ENCODE results near the gene CTNNBIP1. TPM values are rescaled to one million over a fixed set of nuclear protein-coding genes. Genes with fewer than 3 reads are reported as not detected.

Gene CTNNBIP1
- polyA plus RNA-seq, 5 donors, result 40.7 to 68.2 (median 47.6) TPM

- no peak for DNase-seq
Observed at GRCh38 chr1:9859281-9860014, 50.6 kb downstream of the CTNNBIP1 start.

DNA sequence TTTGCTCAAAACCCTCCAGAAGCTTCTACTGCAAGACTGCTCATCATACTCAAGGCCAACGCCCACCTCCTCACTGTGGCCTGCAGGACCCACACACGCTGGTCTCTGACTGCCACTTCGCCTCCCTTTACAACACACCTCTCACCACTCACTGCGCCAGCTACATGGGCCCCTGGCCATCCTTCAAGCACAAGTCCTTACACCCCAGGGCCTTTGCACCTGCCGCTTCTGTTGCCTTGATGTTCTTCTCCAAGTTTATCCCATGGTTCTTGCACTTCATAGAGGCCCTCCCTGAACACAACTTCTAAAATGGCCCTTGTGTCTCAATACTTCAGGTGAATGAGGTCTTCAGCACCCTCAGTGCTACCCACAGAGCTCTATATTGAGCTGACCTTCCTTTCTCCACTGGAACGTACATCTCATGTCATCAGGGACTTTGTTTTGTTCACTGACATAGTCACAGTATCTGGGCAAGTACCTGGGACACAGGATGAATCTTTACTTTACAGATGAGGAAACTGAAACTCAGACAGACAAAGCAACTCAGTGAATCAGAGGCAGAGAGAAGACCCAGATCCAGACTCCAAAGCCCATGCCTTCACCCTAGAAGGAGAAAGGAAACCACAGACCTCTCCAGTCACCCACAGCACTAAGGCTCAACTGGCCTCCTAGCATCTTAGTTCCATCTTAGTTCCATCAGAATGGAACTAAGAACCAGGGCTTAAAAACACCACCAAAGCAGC lies 51.6 kb downstream of the CTNNBIP1 start:
- no peak for DNase-seq

DNA sequence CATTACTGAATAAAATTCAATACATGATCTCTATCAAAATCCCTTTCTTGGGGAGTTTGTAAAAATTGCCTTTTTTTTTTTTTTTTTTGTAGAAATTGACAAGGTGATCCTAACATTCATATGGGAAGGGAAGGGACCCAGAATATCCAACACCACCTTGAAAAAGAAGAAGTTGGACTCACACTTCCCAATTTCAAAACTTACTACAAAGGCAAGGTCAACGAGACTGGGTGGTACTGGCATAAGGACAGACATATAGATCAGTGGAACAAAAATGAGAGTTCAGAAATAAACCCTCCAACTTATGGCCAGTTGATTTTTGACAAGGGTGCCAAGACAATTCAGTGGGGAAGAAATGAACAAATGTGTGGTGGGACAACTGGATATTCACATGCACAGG lies 54.9 kb downstream of the CTNNBIP1 start:
- no peak for DNase-seq

DNA sequence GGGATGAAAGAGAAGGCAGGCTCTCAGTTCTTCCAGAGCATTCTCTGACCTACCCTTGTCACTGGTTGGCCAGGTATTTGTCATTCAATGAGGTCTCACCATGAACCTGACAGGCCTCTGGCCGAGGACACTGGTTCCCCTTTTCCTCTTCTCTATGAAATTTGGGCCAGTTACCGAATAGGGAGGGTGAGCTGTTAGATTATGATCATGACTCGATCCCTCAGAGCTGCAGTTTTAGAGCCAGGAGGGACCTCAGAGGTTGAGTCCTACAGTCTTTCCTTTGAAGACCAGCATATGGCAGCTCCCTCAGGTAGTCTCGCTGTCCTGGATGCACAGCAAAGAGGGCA lies 56.8 kb downstream of the CTNNBIP1 start:
- no peak for DNase-seq

DNA sequence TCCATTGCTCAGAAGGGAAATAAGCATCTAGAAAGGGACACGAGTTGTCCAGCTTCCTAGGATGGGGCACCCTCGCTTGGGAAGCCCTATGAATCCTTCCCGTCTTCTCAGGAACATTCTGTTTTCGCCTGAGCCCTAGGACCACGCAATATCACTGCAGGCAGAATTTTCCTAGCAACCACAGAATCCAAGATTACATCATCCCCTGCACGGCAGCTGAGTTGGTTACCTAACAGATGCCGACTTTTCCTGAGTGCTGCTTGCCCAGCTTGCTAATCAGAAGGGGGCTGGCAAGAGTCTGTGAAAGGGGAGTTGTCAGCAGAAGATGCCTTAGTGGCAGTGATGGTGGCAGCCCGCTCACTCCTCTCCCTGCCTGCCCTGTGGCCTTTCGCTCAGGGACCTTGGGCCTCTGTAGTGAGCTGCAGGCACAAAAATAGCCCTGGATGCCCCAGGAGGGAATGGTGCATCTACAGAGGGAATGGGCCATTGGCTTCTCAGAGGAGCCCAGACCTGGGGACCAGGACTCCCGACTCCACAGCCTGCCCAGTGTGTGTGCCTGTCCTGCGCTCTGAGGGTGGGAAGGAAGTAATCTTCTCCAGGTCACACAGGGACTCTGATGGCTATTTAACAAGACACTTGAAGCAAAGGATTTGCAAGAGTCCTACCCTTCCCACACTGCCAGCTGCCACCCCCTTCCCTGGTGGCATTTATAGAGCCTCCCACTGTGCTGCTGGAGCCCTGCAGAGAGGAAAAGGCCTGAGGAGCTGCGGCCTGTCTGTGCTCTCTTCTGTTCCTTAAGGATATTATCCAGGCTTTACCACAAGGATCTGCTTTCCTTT lies 57.4 kb downstream of the CTNNBIP1 start:
- DNase-seq, result no peak

GRCh38 chr1:9852004-9852403 lies 58.1 kb downstream of the CTNNBIP1 start:
- no peak for DNase-seq

GRCh38 chr1:9850442-9851162 lies 59.5 kb downstream of the CTNNBIP1 start:
- DNase-seq, result no peak

DNA sequence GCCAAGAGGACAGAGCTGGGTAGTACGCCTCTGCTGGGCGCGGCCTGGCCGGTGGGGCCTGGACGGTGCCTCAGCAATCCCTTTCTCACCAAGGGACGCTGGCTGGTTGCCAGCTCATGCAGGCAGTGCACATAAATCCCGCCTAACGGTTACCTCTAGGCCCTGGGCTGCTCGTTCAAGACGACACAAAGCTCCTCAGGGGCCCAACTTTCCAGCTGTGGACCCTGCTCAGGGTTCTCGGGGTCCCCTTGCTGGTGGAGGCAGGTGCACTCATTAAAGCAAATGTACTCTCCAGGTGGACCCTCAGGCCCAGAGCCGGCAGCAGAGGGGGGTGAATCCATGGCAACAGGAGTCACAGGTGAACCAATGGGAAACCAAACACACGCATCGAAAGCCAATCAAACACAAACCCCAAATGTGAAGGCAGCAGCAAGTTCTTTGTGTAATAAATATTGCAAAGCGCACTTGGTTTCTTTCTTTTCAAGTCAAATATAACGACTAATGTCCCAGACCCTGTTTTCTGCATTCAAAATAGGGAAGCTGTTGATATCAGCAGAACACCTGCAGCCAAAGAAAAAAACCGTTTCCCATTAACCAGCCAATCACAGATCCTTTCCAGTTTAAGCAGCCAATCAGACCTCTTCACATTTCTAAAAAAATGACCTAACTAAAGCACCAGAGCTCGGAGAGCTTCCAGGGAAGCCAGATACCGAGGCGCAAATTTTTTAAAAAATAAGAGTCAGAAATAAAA lies 60.2 kb downstream of the CTNNBIP1 start:
- no peak for DNase-seq

DNA sequence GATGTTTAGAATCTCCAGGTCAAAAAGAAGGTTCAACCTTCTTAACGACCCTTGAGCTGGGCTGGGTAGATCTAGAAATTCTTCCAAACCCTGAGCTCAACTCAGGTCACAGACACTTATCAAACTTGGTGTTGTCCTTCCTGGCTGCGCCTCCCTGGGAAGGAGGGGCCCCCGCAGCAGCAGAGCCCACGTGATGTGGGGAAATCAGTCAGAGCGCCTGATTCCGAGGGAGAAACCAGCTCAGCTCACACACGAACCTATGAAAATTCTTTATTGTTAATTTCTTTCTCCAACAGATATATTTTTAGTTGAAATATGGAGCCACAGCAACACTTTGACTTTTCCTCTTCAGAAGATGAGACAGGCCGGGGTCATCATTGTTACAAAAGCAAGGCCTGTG lies 62.0 kb downstream of the CTNNBIP1 start:
- DNase-seq, result no peak

- no peak for DNase-seq
Observed at GRCh38 chr1:9847269-9847668, 62.8 kb downstream of the CTNNBIP1 start.

DNA sequence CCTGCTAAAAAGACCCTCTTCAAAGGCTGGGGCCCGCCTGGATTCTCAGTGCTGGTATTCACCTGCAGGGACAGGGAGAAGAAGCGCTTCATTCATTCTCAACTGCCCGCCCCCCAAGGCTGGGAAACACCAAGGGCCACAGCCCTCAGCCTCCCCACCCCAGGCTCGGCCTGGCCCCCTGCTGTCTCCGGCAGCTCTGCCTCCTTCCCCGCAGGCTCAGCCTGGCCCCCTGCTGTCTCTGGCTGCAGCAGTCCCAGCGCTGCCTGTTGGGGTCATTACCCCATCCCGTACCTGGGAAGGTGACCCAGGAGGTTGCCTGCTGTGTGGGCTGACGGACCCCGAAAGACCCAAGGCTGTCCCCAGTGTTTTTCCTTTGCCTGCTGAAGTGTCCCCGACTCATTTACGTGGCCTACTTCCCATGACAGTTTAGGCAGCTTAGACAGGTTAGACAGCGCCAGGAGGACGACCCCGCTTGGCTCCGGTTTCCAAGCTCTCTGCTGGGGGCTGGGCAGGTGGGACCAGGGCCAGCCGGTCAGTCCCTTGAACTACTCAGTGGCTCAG lies 63.4 kb downstream of the CTNNBIP1 start:
- no peak for DNase-seq

DNA sequence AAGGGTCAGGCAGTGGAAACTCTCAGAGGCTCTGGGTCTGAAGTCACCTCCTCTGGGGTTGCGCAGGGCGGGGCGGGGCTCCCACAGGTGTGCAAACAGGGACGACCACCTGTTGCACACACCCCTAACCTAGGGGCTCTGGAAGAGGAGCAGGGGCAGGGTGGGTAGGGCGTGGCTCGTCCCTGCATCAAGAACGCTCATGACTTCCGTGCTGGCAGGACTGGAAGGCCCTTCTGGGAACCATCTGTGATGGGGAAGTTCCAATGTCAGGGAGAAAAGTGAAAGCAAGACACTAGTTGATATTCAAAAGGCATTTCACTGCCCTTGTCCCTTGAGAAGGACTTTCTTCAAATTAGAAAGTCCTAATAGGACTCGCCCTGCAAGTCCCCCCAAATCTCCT lies 64.2 kb downstream of the CTNNBIP1 start:
- DNase-seq, result no peak

- DNase-seq, result no peak
Observed at GRCh38 chr1:9844756-9845155, 65.3 kb downstream of the CTNNBIP1 start.

DNA sequence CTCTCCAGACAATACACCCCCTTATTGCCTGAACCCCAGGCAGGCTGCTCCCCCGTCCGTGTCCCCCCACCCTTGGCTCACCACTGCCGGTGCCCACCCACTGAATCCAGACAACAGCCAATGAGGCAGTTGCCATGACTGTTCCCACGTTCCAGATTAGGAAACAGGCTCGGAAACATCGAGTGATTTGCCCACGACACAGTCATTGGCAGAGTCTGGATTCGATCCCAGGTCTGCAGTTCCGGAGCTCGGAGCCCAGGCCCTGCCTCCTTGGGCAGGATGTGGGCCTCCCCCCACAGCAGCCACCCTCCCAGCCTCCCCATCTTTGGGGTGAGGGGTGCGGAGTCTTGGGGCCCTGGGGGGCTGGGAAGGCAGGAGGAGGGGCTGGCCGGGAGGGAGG lies 66.0 kb downstream of the CTNNBIP1 start:
- DNase-seq, result no peak

DNA sequence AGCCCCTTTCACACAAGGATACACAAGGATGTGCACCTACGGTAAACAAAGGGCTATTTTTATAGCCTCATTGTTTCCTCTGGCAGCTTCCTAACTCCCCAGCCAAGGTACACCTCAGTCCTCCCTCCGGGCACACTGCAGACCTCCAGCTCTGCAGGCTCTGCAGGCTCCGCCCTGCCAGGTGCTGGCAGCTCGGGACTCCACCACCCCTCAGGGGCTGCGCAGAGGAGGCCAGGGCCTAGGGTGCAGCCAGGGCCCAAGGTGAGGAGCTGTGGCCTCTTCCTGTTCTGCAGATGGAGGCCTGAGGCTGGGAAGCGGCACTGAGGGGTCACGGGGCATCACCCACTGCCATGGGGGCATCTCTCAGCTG lies 66.5 kb downstream of the CTNNBIP1 start:
- no peak for DNase-seq

GRCh38 chr1:9842781-9843575 lies 67.1 kb downstream of the CTNNBIP1 start:
- no peak for DNase-seq

DNA sequence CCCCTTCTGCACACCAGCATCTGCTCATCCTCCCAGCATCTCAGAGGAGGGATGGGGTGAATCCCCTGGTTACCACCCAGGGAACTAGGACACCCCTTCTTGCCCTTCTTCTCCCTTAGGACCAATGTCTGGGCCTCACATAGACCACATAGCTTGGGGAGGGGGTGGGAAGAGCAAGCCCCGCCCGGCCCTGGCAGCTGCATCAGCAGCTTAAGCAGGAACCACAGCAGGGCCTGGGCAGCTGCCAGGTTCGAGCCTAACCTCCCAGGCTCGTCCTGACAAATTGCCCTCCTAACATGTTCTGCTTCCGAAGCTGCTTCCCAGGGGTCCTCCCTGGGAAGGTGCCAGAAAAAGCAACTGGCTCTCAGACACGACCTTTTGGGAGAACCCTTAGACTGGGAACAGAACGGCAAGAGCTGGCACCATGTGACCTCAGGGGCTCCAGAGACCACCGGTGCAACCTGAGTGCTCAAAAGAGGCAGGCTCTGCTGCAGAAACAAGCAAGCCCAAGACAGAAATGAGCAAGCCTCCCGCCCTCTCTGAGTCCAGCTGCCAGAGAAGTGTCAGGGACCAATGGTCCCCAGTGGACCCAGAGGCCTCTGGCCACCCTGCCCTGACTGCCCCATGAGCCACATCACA lies 67.9 kb downstream of the CTNNBIP1 start:
- DNase-seq, result no peak

DNA sequence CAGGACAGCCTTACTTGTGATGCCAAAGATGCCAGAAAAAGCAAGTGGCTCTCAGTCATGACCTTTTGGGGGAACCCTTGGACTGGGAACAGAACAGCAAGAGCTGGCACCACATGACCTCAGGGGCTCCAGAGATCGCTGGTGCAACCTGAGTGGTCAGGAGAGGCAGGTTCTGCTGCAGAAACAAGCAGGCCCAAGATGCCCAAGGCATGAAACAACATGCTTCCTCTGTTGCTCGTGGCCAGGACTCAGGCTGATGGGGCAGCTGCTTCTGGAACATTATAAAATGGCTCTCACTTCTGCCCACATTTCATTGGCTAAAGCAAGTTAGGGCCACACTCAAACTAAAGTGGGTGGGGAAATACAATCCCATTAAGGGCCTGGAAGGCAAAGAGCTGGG lies 68.6 kb downstream of the CTNNBIP1 start:
- no peak for DNase-seq

- no peak for DNase-seq
Observed at GRCh38 chr1:9840176-9840575, 69.9 kb downstream of the CTNNBIP1 start.

- DNase-seq, result no peak
Observed at GRCh38 chr1:9838946-9839345, 71.1 kb downstream of the CTNNBIP1 start.

Measured in right lung (tissue), 5 donors.